Measurements from ENCODE around the gene CRTC3.

GRCh38 chr15:90683371-90683770, 153.6 kb downstream of the CRTC3 start:
- no peak for TF ChIP-seq CTCF (conservative IDR thresholded peaks at IDR 0.05; ENCODE audit: low read depth, low read length)
- no peak for TF ChIP-seq EZH2 (IDR thresholded peaks at IDR 0.05; ENCODE audit: borderline replicate concordance, low read depth, low read length, poor library complexity, severe bottlenecking)

All from A673 (cell line).